ENCODE data around the gene ACOXL.

ACOXL gene

GRCh38 chr2:110883406-110883805 lies 151.0 kb downstream of the ACOXL start:
- TF ChIP-seq, protein P1, sequence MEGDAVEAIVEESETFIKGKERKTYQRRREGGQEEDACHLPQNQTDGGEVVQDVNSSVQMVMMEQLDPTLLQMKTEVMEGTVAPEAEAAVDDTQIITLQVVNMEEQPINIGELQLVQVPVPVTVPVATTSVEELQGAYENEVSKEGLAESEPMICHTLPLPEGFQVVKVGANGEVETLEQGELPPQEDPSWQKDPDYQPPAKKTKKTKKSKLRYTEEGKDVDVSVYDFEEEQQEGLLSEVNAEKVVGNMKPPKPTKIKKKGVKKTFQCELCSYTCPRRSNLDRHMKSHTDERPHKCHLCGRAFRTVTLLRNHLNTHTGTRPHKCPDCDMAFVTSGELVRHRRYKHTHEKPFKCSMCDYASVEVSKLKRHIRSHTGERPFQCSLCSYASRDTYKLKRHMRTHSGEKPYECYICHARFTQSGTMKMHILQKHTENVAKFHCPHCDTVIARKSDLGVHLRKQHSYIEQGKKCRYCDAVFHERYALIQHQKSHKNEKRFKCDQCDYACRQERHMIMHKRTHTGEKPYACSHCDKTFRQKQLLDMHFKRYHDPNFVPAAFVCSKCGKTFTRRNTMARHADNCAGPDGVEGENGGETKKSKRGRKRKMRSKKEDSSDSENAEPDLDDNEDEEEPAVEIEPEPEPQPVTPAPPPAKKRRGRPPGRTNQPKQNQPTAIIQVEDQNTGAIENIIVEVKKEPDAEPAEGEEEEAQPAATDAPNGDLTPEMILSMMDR (IDR thresholded peaks at IDR 0.05; ENCODE audit: insufficient read depth, low read length, poor library complexity, severe bottlenecking), result no peak
- TF ChIP-seq EZH2phosphoT487 (conservative IDR thresholded peaks at IDR 0.05; ENCODE audit: low read length), result no peak
- no peaks in the 10 kb centered on the region for H3K27me3 ChIP-seq (ENCODE audit: low read length)
- no peaks in the 10 kb centered on the region for H3K36me3 ChIP-seq (ENCODE audit: low read length)
- H3K27ac ChIP-seq (ENCODE audit: low read depth, low read length), result no peak overlapping the region
- no peaks in the 10 kb centered on the region for H3K9me3 ChIP-seq (ENCODE audit: insufficient read depth, low read length)
- H3K4me2 ChIP-seq (ENCODE audit: low read depth, low read length, poor library complexity, severe bottlenecking), result no peak overlapping the region
- no peaks in the 10 kb centered on the region for H3F3A ChIP-seq (ENCODE audit: insufficient read depth)
- no peak overlapping the region for H3K4me3 ChIP-seq (ENCODE audit: insufficient read depth, low read length, poor library complexity, severe bottlenecking)
- H3K79me2 ChIP-seq (ENCODE audit: insufficient read depth, low read length), result no peaks in the 10 kb centered on the region
- no peaks in the 10 kb centered on the region for H3K9me2 ChIP-seq (replicated peaks; ENCODE audit: insufficient read depth, low read length)
- no peaks in the 10 kb centered on the region for H4K20me1 ChIP-seq (ENCODE audit: low read depth, low read length)
- no peak overlapping the region for H2AFZ ChIP-seq (ENCODE audit: low read depth, low read length, severe bottlenecking)
- no peak overlapping the region for H3K9ac ChIP-seq (ENCODE audit: low read length)

DNA sequence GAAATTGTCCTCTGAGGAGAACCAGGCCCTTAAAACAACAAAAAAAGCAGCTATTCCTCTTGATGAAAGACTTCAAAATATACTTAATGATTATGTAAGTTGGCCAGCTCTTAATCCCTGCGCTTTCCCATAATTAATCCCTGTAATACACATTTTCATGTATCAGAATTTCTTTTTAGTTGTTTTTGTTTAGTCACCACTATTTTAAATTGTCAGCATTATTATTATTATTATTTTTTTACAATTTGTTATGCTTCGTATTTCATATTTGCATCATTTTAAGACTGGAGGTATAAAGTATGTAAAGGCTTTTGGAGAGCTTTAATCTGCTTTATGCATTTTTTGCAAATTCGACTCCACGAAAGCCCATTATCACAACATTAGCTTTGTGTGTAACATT lies 152.9 kb downstream of the ACOXL start:
- Histone ChIP-seq H3K9me3 (ENCODE audit: insufficient read depth, low read length) (no peaks in the 10 kb centered on the region), H2AFZ (ENCODE audit: low read depth, low read length, severe bottlenecking) (no peak overlapping the region), H3K9me2 (replicated peaks; ENCODE audit: insufficient read depth, low read length) (no peaks in the 10 kb centered on the region), H3F3A (ENCODE audit: insufficient read depth) (no peaks in the 10 kb centered on the region), H3K27me3 (ENCODE audit: low read length) (no peaks in the 10 kb centered on the region), H3K4me3 (ENCODE audit: insufficient read depth, low read length, poor library complexity, severe bottlenecking) (no peak overlapping the region), H3K36me3 (ENCODE audit: low read length) (no peaks in the 10 kb centered on the region), H3K9ac (ENCODE audit: low read length) (no peak overlapping the region), H4K20me1 (ENCODE audit: low read depth, low read length) (no peaks in the 10 kb centered on the region), H3K79me2 (ENCODE audit: insufficient read depth, low read length) (no peaks in the 10 kb centered on the region), H3K27ac (ENCODE audit: low read depth, low read length) (no peak overlapping the region), H3K4me2 (ENCODE audit: low read depth, low read length, poor library complexity, severe bottlenecking) (no peak overlapping the region)
- TF ChIP-seq, protein P1 (IDR thresholded peaks at IDR 0.05; ENCODE audit: insufficient read depth, low read length, poor library complexity, severe bottlenecking), result no peak
- no peak for TF ChIP-seq EZH2phosphoT487 (conservative IDR thresholded peaks at IDR 0.05; ENCODE audit: low read length)

DNA sequence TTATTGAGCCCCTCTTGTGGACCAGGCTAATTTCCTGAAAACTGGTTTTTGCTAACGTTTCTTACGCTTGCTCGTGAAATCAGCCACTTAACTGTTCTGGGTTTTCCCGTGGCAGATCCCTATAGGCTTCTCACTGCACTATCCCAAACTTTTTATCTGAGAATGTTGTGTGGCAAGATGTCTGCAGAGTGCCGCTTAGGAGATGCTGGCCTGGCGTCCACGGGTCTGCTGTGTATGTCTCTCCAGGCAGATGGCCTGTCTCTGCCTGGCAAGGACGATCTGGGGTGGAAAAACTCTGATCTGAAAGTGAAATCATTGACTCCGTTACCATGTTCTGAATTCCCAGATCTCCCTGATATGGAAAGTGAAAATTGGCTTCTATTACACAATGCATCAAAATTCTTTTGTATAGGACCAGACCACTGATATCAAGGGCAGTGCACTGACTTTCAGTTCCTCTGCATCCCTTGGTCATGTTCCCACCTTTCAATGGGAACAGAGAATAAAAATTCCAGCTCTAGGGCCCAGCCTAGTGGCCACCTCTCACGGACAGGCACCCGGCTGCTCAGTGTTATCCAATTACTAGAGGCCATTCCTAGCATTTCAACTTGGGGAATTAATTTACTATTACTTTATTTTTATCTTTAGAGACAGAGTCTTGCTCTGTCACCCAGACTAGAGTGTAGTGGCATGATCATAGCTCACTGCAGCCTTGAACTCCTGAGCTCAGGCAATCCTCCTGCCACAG lies 154.6 kb downstream of the ACOXL start:
- Histone ChIP-seq H3K36me3 (ENCODE audit: low read length) (no peaks in the 10 kb centered on the region), H3K27me3 (ENCODE audit: low read length) (no peaks in the 10 kb centered on the region), H3K9ac (ENCODE audit: low read length) (no peak overlapping the region), H3K79me2 (ENCODE audit: insufficient read depth, low read length) (no peaks in the 10 kb centered on the region), H3K4me2 (ENCODE audit: low read depth, low read length, poor library complexity, severe bottlenecking) (no peak overlapping the region), H3K27ac (ENCODE audit: low read depth, low read length) (no peak overlapping the region), H2AFZ (ENCODE audit: low read depth, low read length, severe bottlenecking) (no peak overlapping the region), H4K20me1 (ENCODE audit: low read depth, low read length) (no peaks in the 10 kb centered on the region), H3K9me2 (replicated peaks; ENCODE audit: insufficient read depth, low read length) (no peaks in the 10 kb centered on the region), H3K4me3 (ENCODE audit: insufficient read depth, low read length, poor library complexity, severe bottlenecking) (no peak overlapping the region), H3K9me3 (ENCODE audit: insufficient read depth, low read length) (no peaks in the 10 kb centered on the region), H3F3A (ENCODE audit: insufficient read depth) (no peaks in the 10 kb centered on the region)
- TF ChIP-seq, protein P1 (IDR thresholded peaks at IDR 0.05; ENCODE audit: insufficient read depth, low read length, poor library complexity, severe bottlenecking), result no peak
- no peak for TF ChIP-seq EZH2phosphoT487 (conservative IDR thresholded peaks at IDR 0.05; ENCODE audit: low read length)
